ENCODE data around the gene ADGRG3. TPM values are rescaled to one million over a fixed set of nuclear protein-coding genes. Genes with fewer than 3 reads are reported as not detected.

Gene ADGRG3
- total RNA-seq, 4 donors from 2014 or later = 0.32 to 2.0 (median 2.0) TPM; not detected in 1

GRCh38 chr16:57688987-57689761 lies 21.1 kb downstream of the ADGRG3 start:
- Histone ChIP-seq H3K27ac (no peak overlapping the region), H3K4me3 (no peak overlapping the region), H3K27me3 (no peaks in the 10 kb centered on the region), H3K36me3 (no peaks in the 10 kb centered on the region), H3K4me1 (no peaks in the 10 kb centered on the region), H3K9me3 (no peaks in the 10 kb centered on the region)
- no peak for DNase-seq (ENCODE audit: low spot score in 2 of 2)
- TF ChIP-seq EP300 (IDR thresholded peaks at IDR 0.05) = no peak
- WGBS = 55% methylated on average over 12 of the region's 15 CpGs

- DNase-seq (ENCODE audit: low spot score in 2 of 2) = peak in 1 of 2 donors; percentile 20
- no peaks in the 10 kb centered on the region for H3K27me3 ChIP-seq
- no peak overlapping the region for H3K4me3 ChIP-seq
- H3K9me3 ChIP-seq = no peaks in the 10 kb centered on the region
- no peak overlapping the region for H3K27ac ChIP-seq
- TF ChIP-seq POLR2A (IDR thresholded peaks at IDR 0.05) = no peak
- TF ChIP-seq POLR2AphosphoS5 (IDR thresholded peaks at IDR 0.05) = no peak
- TF ChIP-seq CTCF (IDR thresholded peaks at IDR 0.05) = no peak
- TF ChIP-seq EP300 (IDR thresholded peaks at IDR 0.05) = no peak
- WGBS = 67% methylated on average over 13 of the region's 13 CpGs
- H3K4me1 ChIP-seq = no peaks in the 10 kb centered on the region
- H3K36me3 ChIP-seq = no peaks in the 10 kb centered on the region
Measured at GRCh38 chr16:57689762-57690558, 21.9 kb downstream of the ADGRG3 start.

GRCh38 chr16:57690782-57691471 lies 22.8 kb downstream of the ADGRG3 start:
- H3K27ac ChIP-seq = no peak overlapping the region

GRCh38 chr16:57692636-57693035 lies 24.5 kb downstream of the ADGRG3 start:
- Histone ChIP-seq H3K9me3 (no peaks in the 10 kb centered on the region), H3K4me1 (no peaks in the 10 kb centered on the region), H3K4me3 (no peak overlapping the region), H3K27me3 (no peaks in the 10 kb centered on the region), H3K27ac (no peak overlapping the region), H3K36me3 (no peaks in the 10 kb centered on the region)
- TF ChIP-seq POLR2A (IDR thresholded peaks at IDR 0.05) = no peak
- no peak for DNase-seq (ENCODE audit: low spot score in 2 of 2)
- WGBS = 66% methylated on average over 2 of the region's 2 CpGs

More at GRCh38 chr16:57690782-57691471, 22.8 kb downstream of the ADGRG3 start:
- peak in 1 of 2 donors; percentile 3 for DNase-seq (ENCODE audit: low spot score in 2 of 2)
- Histone ChIP-seq H3K27me3 (no peaks in the 10 kb centered on the region), H3K9me3 (no peaks in the 10 kb centered on the region), H3K4me1 (no peaks in the 10 kb centered on the region), H3K36me3 (no peaks in the 10 kb centered on the region), H3K4me3 (no peak overlapping the region)
- TF ChIP-seq POLR2AphosphoS5 (IDR thresholded peaks at IDR 0.05) (no peak), EP300 (IDR thresholded peaks at IDR 0.05) (no peak), POLR2A (IDR thresholded peaks at IDR 0.05) (no peak), CTCF (IDR thresholded peaks at IDR 0.05) (no peak)
- 54% methylated on average over 3 of the region's 4 CpGs for WGBS

GRCh38 chr16:57693550-57693949 lies 25.4 kb downstream of the ADGRG3 start:
- no peak overlapping the region for H3K27ac ChIP-seq
- no peaks in the 10 kb centered on the region for H3K36me3 ChIP-seq
- no peaks in the 10 kb centered on the region for H3K4me1 ChIP-seq
- DNase-seq (ENCODE audit: low spot score in 2 of 2) = no peak
- H3K27me3 ChIP-seq = no peaks in the 10 kb centered on the region
- WGBS = 64% methylated on average over 4 of the region's 4 CpGs
- no peak overlapping the region for H3K4me3 ChIP-seq
- H3K9me3 ChIP-seq = no peaks in the 10 kb centered on the region
- no peak for TF ChIP-seq EP300 (IDR thresholded peaks at IDR 0.05)
- TF ChIP-seq POLR2A (IDR thresholded peaks at IDR 0.05) = no peak
- no peak for TF ChIP-seq POLR2AphosphoS5 (IDR thresholded peaks at IDR 0.05)
- no peak for TF ChIP-seq CTCF (IDR thresholded peaks at IDR 0.05)

All from suprapubic skin (tissue), 4 donors.